ENCODE measurements around the gene POU2AF1. TPM values are rescaled to one million over a fixed set of nuclear protein-coding genes. Genes with fewer than 3 reads are reported as not detected.

Gene POU2AF1
- not detected for polyA plus RNA-seq (2013, experiment 1 of 2; ENCODE audit: insufficient read length)
- polyA plus RNA-seq (2013, experiment 2 of 2; ENCODE audit: insufficient read length): 0.11 TPM

- peak; percentile 54 for DNase-seq
These were observed at the start of gene POU2AF1 for GRCh38 chr11:111378861-111379601. POU2AF1 (minus strand) TSS chr11:111379275; CDS start chr11:111379177, 98 bp downstream.

GRCh38 chr11:111428113-111428876 lies 49.2 kb upstream of the POU2AF1 start:
- DNase-seq: no peak

- peak; percentile 24 for DNase-seq
These were observed 48.4 kb upstream of the POU2AF1 start for GRCh38 chr11:111427471-111427912.

- DNase-seq: no peak
These were observed 47.5 kb upstream of the POU2AF1 start for GRCh38 chr11:111426617-111427016.

GRCh38 chr11:111423250-111423615 lies 44.2 kb upstream of the POU2AF1 start:
- no peak for DNase-seq

GRCh38 chr11:111422494-111423249 lies 43.6 kb upstream of the POU2AF1 start:
- no peak for DNase-seq

- DNase-seq: no peak
These were observed 42.2 kb upstream of the POU2AF1 start for GRCh38 chr11:111421251-111421650.

GRCh38 chr11:111419641-111420327 lies 40.7 kb upstream of the POU2AF1 start:
- DNase-seq: no peak

GRCh38 chr11:111419181-111419580 lies 40.1 kb upstream of the POU2AF1 start:
- no peak for DNase-seq

- no peak for DNase-seq
These were observed 39.3 kb upstream of the POU2AF1 start for GRCh38 chr11:111418436-111418787.

GRCh38 chr11:111417766-111418435 lies 38.8 kb upstream of the POU2AF1 start:
- DNase-seq: peak; percentile 48

- DNase-seq: no peak
These were observed 38.1 kb upstream of the POU2AF1 start for GRCh38 chr11:111417011-111417765.

GRCh38 chr11:111416231-111416960 lies 37.3 kb upstream of the POU2AF1 start:
- DNase-seq: no peak

- DNase-seq: no peak
These were observed 35.9 kb upstream of the POU2AF1 start for GRCh38 chr11:111414936-111415335.

GRCh38 chr11:111414267-111414931 lies 35.3 kb upstream of the POU2AF1 start:
- DNase-seq: no peak

- DNase-seq: no peak
These were observed 34.8 kb upstream of the POU2AF1 start for GRCh38 chr11:111413849-111414248.

- no peak for DNase-seq
These were observed 33.2 kb upstream of the POU2AF1 start for GRCh38 chr11:111412293-111412692.

GRCh38 chr11:111411456-111411855 lies 32.4 kb upstream of the POU2AF1 start:
- no peak for DNase-seq

- DNase-seq: no peak
These were observed 31.9 kb upstream of the POU2AF1 start for GRCh38 chr11:111410951-111411350.

- no peak for DNase-seq
These were observed 30.8 kb upstream of the POU2AF1 start for GRCh38 chr11:111409915-111410314.
